HCT116 (cell line): Measurements from ENCODE around the gene SRCIN1. TPM values are rescaled to one million over a fixed set of nuclear protein-coding genes. Genes with fewer than 3 reads are reported as not detected.

ENCODE experiments used
- ATAC-seq: fragments of 200-7000 bp; cut with Tn5 transposase; 2 replicates; pipeline ENCODE4 v1.9.1; 2020; ENCODE audit warnings: mild to moderate bottlenecking, moderate library complexity
- BruUV-seq: library from RNA; stranded (reverse); fragments of 400-500 nt; replicated peaks from 2 replicates; lab custom pipeline; 2021; lab: Mats Ljungman, UMichigan
- CTCF ChIA-PET: fragments of 300-600 bp; sonication (Branson Sonifier 250); formaldehyde crosslinking; loops from one replicate; lab custom pipeline; 2021; ENCODE audit warnings: antibody characterized with exemption; lab: Charles Lee
- POLR2A ChIA-PET: fragments of 300-600, 350-600 bp; sonication (Branson Sonifier 250); formaldehyde crosslinking; loops from one replicate; lab custom pipeline; 2021; ENCODE audit warnings: antibody characterized with exemption; lab: Charles Lee
- RAD21 ChIA-PET, 2 experiments: fragments of 300-600 bp; sonication (Branson Sonifier 250); formaldehyde crosslinking; loops; one replicate each; lab custom pipeline; 2023; ENCODE audit warnings: low total read pairs in 2 of 2; ENCODE audit not compliant: uncharacterized antibody in 2 of 2, unreplicated experiment in 2 of 2, low non-redundant PET in 1 of 2; lab: Charles Lee
- DNase-seq: peaks from one replicate; pipeline ENCODE4 v3.0.0-alpha.2; 2010; ENCODE audit warnings: low read depth, low spot score
- H2AFZ ChIP-seq: fragments of 200-600 bp; shearing (Covaris generic), sonication (generic); 2 replicates; pipeline ENCODE4 v1.6.1; 2017; ENCODE audit warnings: low read depth, mixed run types, mixed read lengths, antibody characterized with exemption, low read length; ENCODE audit not compliant: poor library complexity, severe bottlenecking
- H3K27ac ChIP-seq: 2 replicates; pipeline ENCODE4 v1.5.1; 2012; ENCODE audit warnings: low read depth, low read length
- H3K27me3 ChIP-seq: fragments of 200-600 bp; sonication (generic); 2 replicates; pipeline ENCODE4 v1.6.1; 2016; ENCODE audit warnings: mixed run types, low read length, mixed read lengths; ENCODE audit not compliant: insufficient read depth
- H3K36me3 ChIP-seq, 2 experiments: fragments of 200-500 bp in 1 of 2; fragments of 200-600 bp in 1 of 2; sonication (Bioruptor generic) in 1 of 2; sonication (generic) in 1 of 2; 2 replicates each; pipeline versions ENCODE4 v1.5.1 to v1.6.1; 2014 to 2016; ENCODE audit warnings: low read length in 2 of 2, inconsistent platforms in 1 of 2, mixed read lengths in 1 of 2, mixed run types in 1 of 2; ENCODE audit not compliant: insufficient read depth in 2 of 2, control insufficient read depth in 1 of 2
- H3K4me1 ChIP-seq, 2 experiments: fragments of 200-600 bp in 1 of 2; sonication (generic) in 1 of 2; 2 replicates each; pipeline versions ENCODE4 v1.5.1 to v1.6.1; 2012 to 2017; ENCODE audit warnings: low read length in 2 of 2, inconsistent platforms in 1 of 2, mild to moderate bottlenecking in 1 of 2, mixed read lengths in 1 of 2, mixed run types in 1 of 2, moderate library complexity in 1 of 2; ENCODE audit not compliant: insufficient read depth in 2 of 2, control insufficient read depth in 1 of 2
- H3K4me2 ChIP-seq: fragments of 200-600 bp; sonication (generic); 2 replicates; pipeline ENCODE4 v1.6.1; 2017; ENCODE audit warnings: mixed run types, low read length, mixed read lengths
- H3K4me3 ChIP-seq, 2 experiments: fragments of 200-600 bp in 1 of 2; sonication (generic) in 1 of 2; replicated peaks in 1 of 2; 2 replicates each; pipeline ENCODE4 v1.5.1; 2011 to 2016; ENCODE audit warnings: low read length in 2 of 2, control low read depth in 1 of 2, low read depth in 1 of 2, mild to moderate bottlenecking in 1 of 2, mixed read lengths in 1 of 2, mixed run types in 1 of 2
- H3K79me2 ChIP-seq: fragments of 200-600 bp; sonication (generic); 2 replicates; pipeline ENCODE4 v1.6.1; 2017; ENCODE audit warnings: mild to moderate bottlenecking, mixed run types, low read length, moderate library complexity, mixed read lengths; ENCODE audit not compliant: insufficient read depth
- H3K9ac ChIP-seq: fragments of 200-600 bp; sonication (generic); 2 replicates; pipeline ENCODE4 v1.6.1; 2016; ENCODE audit warnings: low read length, mixed read lengths
- H3K9me2 ChIP-seq: fragments of 200-600 bp; sonication (generic), shearing (Covaris generic); 2 replicates; pipeline ENCODE4 v1.6.1; 2017; ENCODE audit warnings: mixed run types, mild to moderate bottlenecking, moderate library complexity; ENCODE audit not compliant: insufficient read depth
- H3K9me3 ChIP-seq, 2 experiments: fragments of 200-500 bp in 1 of 2; fragments of 200-600 bp in 1 of 2; sonication (Bioruptor generic) in 1 of 2; sonication (generic) in 1 of 2; 2 replicates each; pipeline ENCODE4 v1.6.1; 2014 to 2017; ENCODE audit warnings: low read length in 2 of 2, mixed read lengths in 2 of 2, inconsistent platforms in 1 of 2, low read depth in 1 of 2, mild to moderate bottlenecking in 1 of 2, mixed run types in 1 of 2, moderate library complexity in 1 of 2; ENCODE audit not compliant: control insufficient read depth in 1 of 2, insufficient read depth in 1 of 2
- H4K20me1 ChIP-seq: fragments of 200-600 bp; sonication (generic), shearing (Covaris generic); 2 replicates; pipeline ENCODE4 v1.6.1; 2017; ENCODE audit warnings: mixed run types, mild to moderate bottlenecking, moderate library complexity; ENCODE audit not compliant: insufficient read depth
- CBX3 ChIP-seq: IDR thresholded peaks from 2 replicates; pipeline ENCODE4 v1.6.1; 2012; ENCODE audit warnings: low read depth
- ELF1 ChIP-seq: IDR thresholded peaks from 2 replicates; pipeline ENCODE4 v1.6.1; 2012; ENCODE audit warnings: low read depth, borderline replicate concordance
- EZH2phosphoT487 ChIP-seq: fragments of 200-600 bp; IDR thresholded peaks from 2 replicates; pipeline ENCODE4 v1.6.1; 2018; ENCODE audit warnings: antibody characterized with exemption, borderline replicate concordance
- RAD21 ChIP-seq: IDR thresholded peaks from 2 replicates; pipeline ENCODE4 v1.6.1; 2012; ENCODE audit warnings: low read depth, mild to moderate bottlenecking
- SRF ChIP-seq: IDR thresholded peaks from 2 replicates; pipeline ENCODE4 v1.6.1; 2012; ENCODE audit warnings: low read depth
- YY1 ChIP-seq: IDR thresholded peaks from 2 replicates; pipeline ENCODE4 v1.6.1; 2011; ENCODE audit warnings: low read length, low read depth, moderate library complexity, mild to moderate bottlenecking; ENCODE audit not compliant: insufficient replicate concordance; ENCODE audit errors: extremely low read depth
- intact Hi-C: fragments of 100-400 bp; cut with micrococcal nuclease; formaldehyde crosslinking; loops from 2 replicates; pipeline ENCODE4 v1.10.0; 2022
- total RNA-seq: library from RNA; stranded (reverse); gene quantifications from one replicate; pipeline ENCODE4 v1.2.1, GENCODE V29; 2021; ENCODE audit not compliant: unreplicated experiment
- TF ChIP-seq, protein P1 (sequence below): IDR thresholded peaks from 2 replicates; pipeline ENCODE4 v1.6.1; 2011; ENCODE audit warnings: mild to moderate bottlenecking, low read length, moderate library complexity; ENCODE audit not compliant: insufficient replicate concordance; ENCODE audit errors: extremely low read depth

The SRCIN1 gene
- total RNA-seq, 1 experiment from 2014 or later: 10.5 TPM

- no peaks in the 10 kb centered on the region for H3K9me3 ChIP-seq
- BruUV-seq: no TSS peak
- no peak for ATAC-seq
- RAD21 ChIA-PET: no interaction called here
- POLR2A ChIA-PET: interaction anchor here (1.2 kb wide), 1 partner anchor 16 kb away, joined by 3 read pairs; no protein-coding TSS in a partner anchor
- H3K27ac ChIP-seq: no peak overlapping the region
- CTCF ChIA-PET: interaction anchor here (4.4 kb wide), 1 partner anchor 17 kb away, joined by 33 read pairs; no protein-coding TSS in a partner anchor
- intact Hi-C loops: no loop called here
- no peak for DNase-seq
- H3K4me2 ChIP-seq: no peak overlapping the region
- TF ChIP-seq EZH2phosphoT487: no peak
- TF ChIP-seq, protein P1, sequence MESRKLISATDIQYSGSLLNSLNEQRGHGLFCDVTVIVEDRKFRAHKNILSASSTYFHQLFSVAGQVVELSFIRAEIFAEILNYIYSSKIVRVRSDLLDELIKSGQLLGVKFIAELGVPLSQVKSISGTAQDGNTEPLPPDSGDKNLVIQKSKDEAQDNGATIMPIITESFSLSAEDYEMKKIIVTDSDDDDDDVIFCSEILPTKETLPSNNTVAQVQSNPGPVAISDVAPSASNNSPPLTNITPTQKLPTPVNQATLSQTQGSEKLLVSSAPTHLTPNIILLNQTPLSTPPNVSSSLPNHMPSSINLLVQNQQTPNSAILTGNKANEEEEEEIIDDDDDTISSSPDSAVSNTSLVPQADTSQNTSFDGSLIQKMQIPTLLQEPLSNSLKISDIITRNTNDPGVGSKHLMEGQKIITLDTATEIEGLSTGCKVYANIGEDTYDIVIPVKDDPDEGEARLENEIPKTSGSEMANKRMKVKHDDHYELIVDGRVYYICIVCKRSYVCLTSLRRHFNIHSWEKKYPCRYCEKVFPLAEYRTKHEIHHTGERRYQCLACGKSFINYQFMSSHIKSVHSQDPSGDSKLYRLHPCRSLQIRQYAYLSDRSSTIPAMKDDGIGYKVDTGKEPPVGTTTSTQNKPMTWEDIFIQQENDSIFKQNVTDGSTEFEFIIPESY: no peak
- no peak for TF ChIP-seq ELF1
- no peak for TF ChIP-seq SRF
- no peak for TF ChIP-seq YY1
- no peak overlapping the region for H2AFZ ChIP-seq
- H3K79me2 ChIP-seq: no peaks in the 10 kb centered on the region
- H3K4me3 ChIP-seq: no peak overlapping the region
- H3K4me1 ChIP-seq: peaks cover 25 to 45% of the 10 kb centered on the region in 2 experiments
- H3K36me3 ChIP-seq: no peaks in the 10 kb centered on the region
- H3K9me2 ChIP-seq: no peaks in the 10 kb centered on the region
- no peak overlapping the region for H3K9ac ChIP-seq
- no peaks in the 10 kb centered on the region for H3K27me3 ChIP-seq
- no peaks in the 10 kb centered on the region for H4K20me1 ChIP-seq
These were observed 30.0 kb downstream of the SRCIN1 start for GRCh38 chr17:38575781-38576180.

GRCh38 chr17:38574712-38575111 lies 31.0 kb downstream of the SRCIN1 start:
- DNase-seq (no peak), ATAC-seq (no peak)
- no peaks in the 10 kb centered on the region for H3K27me3 ChIP-seq
- H3K9ac ChIP-seq: no peak overlapping the region
- H3K4me3 ChIP-seq: no peak overlapping the region
- BruUV-seq: no TSS peak
- H3K79me2 ChIP-seq: no peaks in the 10 kb centered on the region
- ChIA-PET POLR2A (interaction anchor here (1.0 kb wide), 1 partner anchor 37 kb away, joined by 3 read pairs; no protein-coding TSS in a partner anchor), RAD21 (no interaction called here), CTCF (interaction anchor here (1.0 to 4.4 kb wide), 2 partner anchors 10 to 16 kb away, joined by 6 to 33 read pairs; no protein-coding TSS in a partner anchor)
- H3K9me3 ChIP-seq: no peaks in the 10 kb centered on the region
- H3K9me2 ChIP-seq: no peaks in the 10 kb centered on the region
- no peaks in the 10 kb centered on the region for H4K20me1 ChIP-seq
- intact Hi-C loops: no loop called here
- peaks cover 18 to 38% of the 10 kb centered on the region in 2 experiments for H3K4me1 ChIP-seq
- no peak for TF ChIP-seq RAD21
- no peak for TF ChIP-seq CBX3
- H3K27ac ChIP-seq: no peak overlapping the region
- no peaks in the 10 kb centered on the region for H3K36me3 ChIP-seq
- no peak overlapping the region for H2AFZ ChIP-seq
- H3K4me2 ChIP-seq: no peak overlapping the region; the same call in 1 of the 2 replicates
